Stimulated activated effector memory CD8-positive, alpha-beta T cell treated with anti-CD3 and anti-CD28 coated beads, Interleukin-12 subunit alpha, Interleukin-12 subunit beta, amount 100 ng/mL, for 72 hours (primary cell): ENCODE measurements around the gene ADAMTS2.
"Not testable (repeated sequence)": the region's sequence is repeated elsewhere in the genome, so short reads cannot be mapped to it uniquely, and the experiment has no call there.

Experiments
- ATAC-seq: fragments of 150-1000 bp; cut with Tn5 transposase; 2 replicates; pipeline ENCODE4 v1.10.0; 2021
- DNase-seq, 2 donors: peaks; one replicate each; pipeline ENCODE4 v3.0.0; 2021 to 2022; ENCODE audit warnings: low spot score in 2 of 2
- H3K27ac Mint-ChIP-seq: one replicate; pipeline ENCODE4 v1.8.0; 2022; ENCODE audit warnings: mild to moderate bottlenecking, mixed read lengths
- H3K36me3 Mint-ChIP-seq: one replicate; pipeline ENCODE4 v1.8.0; 2022; ENCODE audit warnings: mild to moderate bottlenecking, mixed read lengths
- H3K4me1 Mint-ChIP-seq: one replicate; pipeline ENCODE4 v1.8.0; 2022; ENCODE audit warnings: mixed read lengths
- H3K4me3 Mint-ChIP-seq: one replicate; pipeline ENCODE4 v1.8.0; 2022; ENCODE audit warnings: mild to moderate bottlenecking, mixed read lengths
- H3K9me3 Mint-ChIP-seq: one replicate; pipeline ENCODE4 v1.8.0; 2022; ENCODE audit warnings: mixed read lengths

Gene ADAMTS2

DNA sequence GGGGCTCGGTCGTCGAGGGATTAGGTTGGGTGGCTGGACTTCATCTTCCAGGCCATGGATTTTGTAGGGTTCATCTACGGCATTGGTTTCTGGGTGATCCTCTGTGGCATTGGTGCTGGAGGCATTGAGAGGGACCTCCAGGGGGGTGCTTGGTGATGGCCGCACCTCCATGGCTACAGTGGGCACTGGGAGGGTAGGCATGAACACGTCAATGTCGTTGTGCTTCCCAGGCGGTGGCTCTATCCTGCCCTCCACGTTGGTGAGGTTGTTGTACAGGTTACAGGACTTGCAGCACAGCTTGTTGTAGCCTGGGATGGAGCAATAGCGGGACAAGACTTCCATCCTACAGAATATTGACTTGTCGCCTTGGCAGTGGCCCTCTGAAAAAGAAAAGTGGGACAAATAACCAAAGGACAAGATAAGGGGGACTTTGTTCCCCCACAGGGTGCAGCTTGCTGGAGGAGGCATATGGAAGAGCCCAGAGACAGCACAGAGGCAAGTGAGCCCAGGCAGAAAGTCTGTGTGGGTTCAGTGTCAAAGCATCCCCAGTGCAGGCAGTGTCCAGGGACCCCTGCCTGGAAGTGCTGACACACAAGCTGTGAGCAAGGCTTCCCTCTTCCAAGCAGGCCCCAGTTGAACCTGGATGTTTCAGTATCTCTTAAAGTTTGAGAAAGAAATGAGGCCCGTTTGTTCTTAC, 231.2 kb downstream of the ADAMTS2 start:
- H3K9me3 Mint-ChIP-seq: peaks cover 20% of the 10 kb centered on the region
- H3K4me3 Mint-ChIP-seq: no peak overlapping the region
- H3K36me3 Mint-ChIP-seq: no peaks in the 10 kb centered on the region
- ATAC-seq: no peak
- no peaks in the 10 kb centered on the region for H3K4me1 Mint-ChIP-seq
- peak in 1 of 2 donors; percentile 22 for DNase-seq
- no peak overlapping the region for H3K27ac Mint-ChIP-seq

DNA sequence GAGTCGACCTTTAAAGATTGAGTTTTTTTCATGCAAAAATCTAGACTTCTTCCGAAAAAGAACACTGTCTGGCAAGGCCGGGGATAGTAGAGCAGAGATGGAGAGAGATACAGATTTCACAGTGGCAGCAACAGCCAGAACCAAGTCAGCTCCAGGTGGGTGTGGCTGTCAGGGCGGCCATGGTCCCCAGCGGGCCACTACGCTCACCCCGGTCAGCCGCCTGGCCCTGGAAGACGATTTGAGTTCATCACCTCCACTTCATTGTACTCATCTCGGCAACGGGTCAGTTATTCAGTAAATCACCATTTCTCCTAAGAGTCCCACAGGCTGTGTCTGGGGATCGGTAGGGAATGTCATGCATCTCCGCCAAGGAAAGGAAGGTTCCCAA, 232.1 kb downstream of the ADAMTS2 start:
- Mint-ChIP-seq H3K4me1 (no peaks in the 10 kb centered on the region), H3K4me3 (no peak overlapping the region), H3K36me3 (no peaks in the 10 kb centered on the region), H3K27ac (no peak overlapping the region), H3K9me3 (peaks cover 25% of the 10 kb centered on the region)
- DNase-seq (peak in 1 of 2 donors; percentile 29), ATAC-seq (no peak)

DNA sequence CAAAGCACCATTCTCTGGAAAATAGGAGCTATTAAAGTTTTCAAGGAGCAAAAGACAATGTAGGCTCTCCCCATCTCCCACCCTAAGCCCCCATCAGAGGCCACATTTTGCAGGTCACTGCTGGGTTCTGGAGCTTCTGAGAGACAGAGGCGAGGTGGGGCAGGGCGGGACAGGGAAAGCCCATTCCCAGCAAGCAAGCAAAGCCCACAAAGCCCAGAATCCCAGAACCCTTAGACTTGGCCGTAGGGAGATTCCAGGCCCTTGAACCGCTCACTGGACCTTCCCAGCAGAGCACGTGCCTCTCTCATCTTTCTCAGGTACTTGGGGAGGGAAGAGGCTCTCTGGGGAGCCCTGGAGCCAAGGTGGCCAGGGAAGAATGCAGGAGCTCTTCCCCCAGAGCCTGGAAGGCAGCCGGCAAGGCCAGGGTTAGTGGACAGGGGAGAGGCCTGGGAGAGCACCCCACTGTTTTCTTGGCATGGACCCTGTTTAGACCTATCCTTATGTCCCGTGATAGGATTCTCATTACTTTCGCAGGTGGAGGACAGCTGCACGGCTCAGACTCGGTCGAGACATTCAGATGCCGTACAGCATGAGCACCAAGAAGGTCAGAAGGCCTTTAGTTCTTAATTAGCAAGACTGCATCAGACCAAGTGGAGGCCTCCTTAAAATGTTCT, 232.7 kb downstream of the ADAMTS2 start:
- Mint-ChIP-seq H3K27ac (no peak overlapping the region), H3K9me3 (peaks cover 28% of the 10 kb centered on the region), H3K4me1 (no peaks in the 10 kb centered on the region), H3K36me3 (no peaks in the 10 kb centered on the region), H3K4me3 (no peak overlapping the region)
- DNase-seq: peak in 1 of 2 donors; percentile 40
- no peak for ATAC-seq

DNA sequence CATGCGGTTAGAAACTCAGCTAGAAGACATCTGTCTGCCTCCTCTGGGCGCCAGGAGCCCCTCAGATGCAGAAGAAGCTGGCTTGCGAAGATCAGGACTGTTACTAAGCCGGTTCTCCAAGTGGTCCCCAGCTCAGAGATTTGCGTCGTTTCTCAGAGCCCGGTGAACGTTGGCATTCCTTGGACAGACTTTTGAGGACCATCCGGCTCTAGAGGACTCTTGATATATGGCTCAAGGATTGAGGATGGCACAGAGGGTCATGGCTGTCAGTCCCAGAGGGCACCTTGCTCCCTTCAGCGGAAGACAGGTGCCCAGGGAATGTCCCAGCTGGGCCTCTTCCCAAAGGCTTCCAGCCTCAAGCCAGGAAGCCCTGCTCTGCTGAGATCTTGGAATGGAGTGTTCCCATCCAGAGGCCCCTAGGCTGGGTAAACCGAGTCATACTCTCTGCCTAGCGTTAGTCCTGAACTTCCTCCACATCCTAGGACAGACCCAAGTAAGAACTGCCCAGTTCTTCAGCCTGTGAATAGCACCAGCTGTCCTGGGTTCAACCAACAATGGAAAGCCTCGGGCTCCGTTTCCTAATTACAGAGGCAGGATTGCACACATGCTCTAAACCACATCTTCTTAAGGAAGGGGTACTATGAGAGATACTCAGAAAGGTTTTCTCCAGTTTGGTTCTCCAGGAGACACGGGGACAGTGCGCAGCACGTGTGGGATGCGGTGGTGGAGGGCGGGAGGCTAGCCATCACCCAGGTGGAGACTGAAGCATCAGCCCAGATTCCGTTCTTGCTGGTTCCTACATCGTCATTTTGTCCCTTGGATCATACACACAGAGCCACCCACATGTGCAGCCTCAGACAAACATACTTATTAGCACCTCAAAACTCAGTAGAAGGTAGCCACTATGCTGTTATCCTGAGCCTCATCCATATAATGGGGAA, 233.7 kb downstream of the ADAMTS2 start:
- Mint-ChIP-seq H3K4me3 (no peak overlapping the region), H3K27ac (no peak overlapping the region), H3K36me3 (no peaks in the 10 kb centered on the region), H3K9me3 (peaks cover 33% of the 10 kb centered on the region), H3K4me1 (no peaks in the 10 kb centered on the region)
- DNase-seq (peak in 1 of 2 donors; percentile 23), ATAC-seq (no peak)

DNA sequence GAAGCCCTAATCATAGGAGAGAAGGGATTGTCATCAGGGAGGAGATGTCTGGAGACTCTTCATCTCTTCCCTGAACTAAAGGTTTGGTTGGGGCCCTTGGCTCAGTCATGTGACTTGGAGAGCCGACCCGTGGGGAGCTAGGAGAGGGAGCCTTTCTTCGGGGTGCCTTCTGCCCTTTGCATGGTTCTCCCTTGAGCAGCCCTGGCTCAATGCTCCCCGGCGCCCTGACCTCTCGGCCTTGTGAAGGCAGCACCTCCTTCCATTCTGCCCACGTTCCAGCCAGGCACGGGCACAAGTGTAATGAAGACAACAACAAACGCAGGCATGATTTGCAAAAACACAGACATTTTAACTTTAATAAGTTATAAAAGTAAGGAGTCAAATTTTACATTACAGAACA, 234.7 kb downstream of the ADAMTS2 start:
- ATAC-seq (no peak), DNase-seq (peak in 1 of 2 donors; percentile 20)
- no peak overlapping the region for H3K4me3 Mint-ChIP-seq
- H3K4me1 Mint-ChIP-seq: no peaks in the 10 kb centered on the region
- no peaks in the 10 kb centered on the region for H3K36me3 Mint-ChIP-seq
- peaks cover 33% of the 10 kb centered on the region for H3K9me3 Mint-ChIP-seq
- H3K27ac Mint-ChIP-seq: no peak overlapping the region

DNA sequence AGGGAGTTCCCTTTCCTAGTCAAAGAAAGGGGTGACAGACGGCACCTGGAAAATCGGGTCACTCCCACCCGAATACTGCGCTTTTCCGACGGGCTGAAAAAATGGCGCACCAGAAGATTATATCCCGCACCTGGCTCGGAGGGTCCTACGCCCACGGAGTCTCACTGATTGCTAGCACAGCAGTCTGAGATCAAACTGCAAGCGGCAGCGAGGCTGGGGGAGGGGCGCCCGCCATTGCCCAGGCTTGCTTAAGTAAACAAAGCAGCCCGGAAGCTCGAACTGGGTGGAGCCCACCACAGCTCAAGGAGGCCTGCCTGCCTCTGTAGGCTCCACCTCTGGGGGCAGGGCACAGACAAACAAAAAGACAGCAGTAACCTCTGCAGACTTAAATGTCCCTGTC, 244.0 kb downstream of the ADAMTS2 start:
- not testable (repeated sequence) for H3K4me3 Mint-ChIP-seq, H3K36me3 Mint-ChIP-seq, H3K27ac Mint-ChIP-seq, H3K4me1 Mint-ChIP-seq, H3K9me3 Mint-ChIP-seq, DNase-seq, ATAC-seq

DNA sequence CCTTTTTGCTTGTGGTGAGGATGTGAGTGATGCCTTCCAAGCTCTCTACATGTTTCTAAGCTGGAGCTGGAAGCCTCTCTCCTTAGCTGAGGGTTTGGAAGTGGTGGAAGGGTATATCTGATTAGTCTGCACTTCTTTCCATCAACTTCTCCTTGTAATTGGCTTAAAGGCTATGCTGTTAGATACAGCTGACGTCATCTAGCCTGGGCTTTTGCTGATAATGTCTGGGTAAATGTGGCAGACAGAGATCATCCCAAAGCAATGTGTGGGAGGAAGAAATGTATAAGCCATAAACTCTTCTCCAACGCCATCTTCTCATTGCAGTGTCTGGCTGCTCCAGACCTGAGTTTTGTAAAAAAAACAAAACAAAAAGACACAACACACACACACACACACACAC, 255.8 kb downstream of the ADAMTS2 start:
- DNase-seq (no peak), ATAC-seq (no peak)
- no peak overlapping the region for H3K27ac Mint-ChIP-seq
- no peak overlapping the region for H3K4me3 Mint-ChIP-seq
- H3K9me3 Mint-ChIP-seq: peaks cover 36% of the 10 kb centered on the region
- H3K36me3 Mint-ChIP-seq: no peaks in the 10 kb centered on the region
- no peaks in the 10 kb centered on the region for H3K4me1 Mint-ChIP-seq

DNA sequence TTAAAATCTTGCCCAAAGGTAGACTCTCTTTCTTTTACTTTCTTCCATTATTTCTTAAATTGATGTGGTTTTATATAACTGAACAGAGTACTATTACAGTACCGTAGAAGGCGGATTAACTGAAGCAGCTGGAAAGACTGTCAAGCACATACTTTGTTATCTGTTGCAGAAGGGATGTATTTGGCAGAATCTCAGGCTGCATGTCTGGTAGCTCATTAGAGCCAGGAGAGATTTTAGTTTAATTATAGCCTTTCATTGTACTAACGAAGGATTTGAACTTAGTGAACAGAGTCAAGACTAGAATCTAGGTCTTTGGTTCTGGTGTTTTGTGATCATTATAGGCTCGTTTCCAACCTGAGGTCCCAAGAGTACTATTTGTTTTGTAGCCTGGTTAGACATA, 264.5 kb downstream of the ADAMTS2 start:
- no peak for ATAC-seq
- peaks cover 40% of the 10 kb centered on the region for H3K9me3 Mint-ChIP-seq
- no peak overlapping the region for H3K4me3 Mint-ChIP-seq
- H3K27ac Mint-ChIP-seq: no peak overlapping the region
- no peak for DNase-seq
- H3K36me3 Mint-ChIP-seq: peaks cover 36% of the 10 kb centered on the region
- no peaks in the 10 kb centered on the region for H3K4me1 Mint-ChIP-seq

DNA sequence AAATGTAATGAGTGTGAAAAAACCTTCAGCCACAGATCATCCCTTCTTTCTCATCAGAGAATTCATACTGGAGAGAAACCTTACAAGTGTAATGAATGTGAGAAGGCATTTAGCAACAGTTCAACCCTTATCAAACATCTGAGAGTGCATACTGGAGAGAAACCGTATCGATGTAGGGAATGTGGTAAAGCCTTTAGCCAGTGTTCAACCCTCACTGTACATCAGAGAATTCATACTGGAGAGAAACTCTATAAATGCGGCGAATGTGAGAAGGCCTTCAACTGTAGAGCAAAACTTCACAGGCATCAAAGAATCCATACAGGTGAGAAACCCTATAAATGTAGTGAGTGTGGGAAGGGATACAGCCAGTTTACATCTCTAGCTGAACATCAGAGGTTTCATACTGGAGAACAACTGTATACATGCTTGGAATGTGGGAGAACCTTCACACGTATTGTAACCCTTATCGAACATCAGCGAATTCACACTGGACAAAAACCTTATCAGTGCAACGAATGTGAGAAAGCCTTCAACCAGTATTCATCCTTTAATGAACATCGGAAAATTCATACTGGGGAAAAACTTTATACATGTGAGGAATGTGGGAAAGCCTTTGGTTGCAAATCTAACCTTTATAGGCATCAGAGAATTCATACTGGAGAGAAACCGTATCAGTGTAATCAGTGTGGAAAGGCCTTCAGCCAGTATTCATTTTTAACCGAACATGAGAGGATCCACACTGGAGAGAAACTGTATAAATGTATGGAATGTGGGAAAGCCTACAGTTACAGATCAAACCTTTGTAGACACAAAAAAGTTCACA, 265.9 kb downstream of the ADAMTS2 start:
- H3K4me3 Mint-ChIP-seq: no peak overlapping the region
- H3K9me3 Mint-ChIP-seq: peaks cover 37% of the 10 kb centered on the region
- peaks cover 40% of the 10 kb centered on the region for H3K36me3 Mint-ChIP-seq
- no peak for DNase-seq
- H3K4me1 Mint-ChIP-seq: no peaks in the 10 kb centered on the region
- no peak for ATAC-seq
- H3K27ac Mint-ChIP-seq: no peak overlapping the region

DNA sequence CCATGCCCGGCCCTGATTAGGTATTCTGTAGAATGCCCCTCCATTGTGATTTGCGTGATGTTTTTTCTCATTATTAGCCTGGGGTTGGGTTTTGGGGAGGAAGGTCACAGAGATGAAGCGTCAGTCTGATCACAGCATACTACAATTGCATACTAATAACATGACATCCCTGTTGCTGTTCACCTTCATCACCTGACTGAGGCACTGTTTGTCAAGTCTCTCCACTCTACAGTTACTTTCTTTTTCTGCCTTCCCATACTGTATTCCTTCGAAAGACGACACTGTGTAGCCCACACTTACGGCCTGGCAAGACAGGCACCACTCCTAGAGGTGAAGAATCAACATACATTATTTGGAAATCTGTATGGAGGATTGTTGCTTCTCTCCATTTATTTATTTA, 279.6 kb downstream of the ADAMTS2 start:
- no peak overlapping the region for H3K27ac Mint-ChIP-seq
- no peak overlapping the region for H3K4me3 Mint-ChIP-seq
- peaks cover 13% of the 10 kb centered on the region for H3K9me3 Mint-ChIP-seq
- peaks cover 39% of the 10 kb centered on the region for H3K36me3 Mint-ChIP-seq
- DNase-seq (no peak), ATAC-seq (no peak)
- peaks cover 13% of the 10 kb centered on the region for H3K4me1 Mint-ChIP-seq

DNA sequence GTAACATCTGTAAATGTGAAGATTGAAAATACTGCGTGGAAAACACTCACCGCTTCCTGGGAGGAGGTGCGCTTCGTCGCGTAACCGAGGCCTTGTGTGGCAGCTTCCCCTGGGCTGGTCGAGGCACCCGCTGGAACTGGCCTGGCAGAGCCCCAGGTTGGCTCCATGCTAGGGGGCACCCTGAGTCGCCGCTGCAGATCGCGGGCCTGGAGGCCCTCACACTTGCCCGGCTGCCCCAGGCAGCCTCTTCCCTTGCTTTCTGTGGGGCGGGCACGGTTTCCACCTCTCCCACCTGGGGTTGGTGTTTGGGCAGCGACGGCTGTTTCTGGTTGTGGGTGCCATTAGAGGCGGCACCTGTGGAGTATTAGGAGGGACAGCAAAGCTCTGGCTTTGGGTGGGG, 284.2 kb downstream of the ADAMTS2 start:
- H3K27ac Mint-ChIP-seq: peak overlapping the region; percentile 92
- H3K4me1 Mint-ChIP-seq: peaks cover 26% of the 10 kb centered on the region
- DNase-seq (no peak), ATAC-seq (no peak)
- H3K4me3 Mint-ChIP-seq: peak overlapping the region; percentile 87
- peaks cover 7% of the 10 kb centered on the region for H3K9me3 Mint-ChIP-seq
- H3K36me3 Mint-ChIP-seq: peaks cover 21% of the 10 kb centered on the region
